Vagina (tissue), 2 donors: Measurements from ENCODE around the gene CHD6.

Experiments
- CTCF ChIP-seq, 3 experiments: fragments of 450-650 bp in 2 of 3; fragments of 200-600 bp in 1 of 3; sonication (generic) in 1 of 3; IDR thresholded peaks; one replicate each; pipeline ENCODE4 v1.5.1; 2017 to 2019; ENCODE audit warnings: antibody characterized with exemption in 3 of 3, mild to moderate bottlenecking in 2 of 3, moderate library complexity in 2 of 3
- POLR2A ChIP-seq, 2 donors: fragments of 450-650 bp; IDR thresholded peaks; one replicate each; pipeline ENCODE4 v1.6.1; 2017; ENCODE audit warnings: antibody characterized with exemption in 2 of 2, mild to moderate bottlenecking in 2 of 2, moderate library complexity in 2 of 2

GRCh38 chr20:41463567-41463966 is 154.6 kb downstream of the CHD6 start:
- TF ChIP-seq CTCF (IDR thresholded peaks at IDR 0.05) (no peak), POLR2A (IDR thresholded peaks at IDR 0.05) (no peak)
